HepG2 (cell line): ENCODE data around the gene ZBTB32. TPM values are rescaled to one million over a fixed set of nuclear protein-coding genes. Genes with fewer than 3 reads are reported as not detected.

Experiments used
- CCDC6 ChIP-seq: sonication (generic); formaldehyde crosslinking; IDR thresholded peaks from 2 replicates; pipeline ENCODE4 v1.8.1; 2022; ENCODE audit warnings: mild to moderate bottlenecking, missing genetic modification reagents, moderate library complexity
- HMGA1 ChIP-seq: sonication (generic); formaldehyde crosslinking; conservative IDR thresholded peaks from 2 replicates; pipeline ENCODE4 v1.4.0; 2020; ENCODE audit warnings: missing genetic modification reagents
- KDM2A ChIP-seq: sonication (generic); formaldehyde crosslinking; IDR thresholded peaks from 2 replicates; pipeline ENCODE4 v1.4.0; 2020; ENCODE audit warnings: low read depth, missing genetic modification reagents, borderline replicate concordance
- MTERF4 ChIP-seq: sonication (generic); formaldehyde crosslinking; IDR thresholded peaks from 2 replicates; pipeline ENCODE4 v1.8.0; 2023; ENCODE audit warnings: mild to moderate bottlenecking, missing genetic modification reagents
- PRDM10 ChIP-seq: sonication (generic); formaldehyde crosslinking; IDR thresholded peaks from 2 replicates; pipeline ENCODE4 v1.4.0; 2020; ENCODE audit warnings: low read depth, missing genetic modification reagents
- RNF219 ChIP-seq: sonication (generic); formaldehyde crosslinking; IDR thresholded peaks from 2 replicates; pipeline ENCODE4 v1.5.0; 2020; ENCODE audit warnings: mild to moderate bottlenecking, missing genetic modification reagents
- TEAD2 ChIP-seq: sonication (generic); formaldehyde crosslinking; IDR thresholded peaks from 2 replicates; pipeline ENCODE4 v1.9.0; 2021; ENCODE audit warnings: missing genetic modification reagents
- THAP7 ChIP-seq: sonication (generic); formaldehyde crosslinking; IDR thresholded peaks from 2 replicates; pipeline ENCODE4 v1.8.1; 2023; ENCODE audit warnings: mild to moderate bottlenecking, missing genetic modification reagents
- TP53 ChIP-seq: sonication (generic); formaldehyde crosslinking; conservative IDR thresholded peaks from 2 replicates; pipeline ENCODE4 v1.4.0; 2020; ENCODE audit warnings: missing genetic modification reagents
- ZBTB44 ChIP-seq: sonication (generic); formaldehyde crosslinking; IDR thresholded peaks from 2 replicates; pipeline ENCODE4 v1.4.0; 2020; ENCODE audit warnings: missing genetic modification reagents
- ZFP41 ChIP-seq: sonication (generic); formaldehyde crosslinking; IDR thresholded peaks from 2 replicates; pipeline ENCODE4 v1.4.0; 2020; ENCODE audit warnings: mild to moderate bottlenecking, missing genetic modification reagents, borderline replicate concordance
- ZNF101 ChIP-seq: sonication (generic); formaldehyde crosslinking; IDR thresholded peaks from 2 replicates; pipeline ENCODE4 v1.4.0; 2020; ENCODE audit warnings: mild to moderate bottlenecking, low read depth, missing genetic modification reagents, borderline replicate concordance
- ZNF234 ChIP-seq: sonication (generic); formaldehyde crosslinking; conservative IDR thresholded peaks from 2 replicates; pipeline ENCODE4 v1.5.1; 2020; ENCODE audit warnings: mild to moderate bottlenecking, missing genetic modification reagents
- ZNF33A ChIP-seq: sonication (generic); formaldehyde crosslinking; IDR thresholded peaks from 2 replicates; pipeline ENCODE4 v1.5.1; 2020; ENCODE audit warnings: missing genetic modification reagents, mild to moderate bottlenecking, moderate library complexity, borderline replicate concordance
- ZNF547 ChIP-seq: sonication (generic); formaldehyde crosslinking; IDR thresholded peaks from 2 replicates; pipeline ENCODE4 v1.5.1; 2020; ENCODE audit warnings: mild to moderate bottlenecking, missing genetic modification reagents
- ZNF841 ChIP-seq: sonication (generic); formaldehyde crosslinking; IDR thresholded peaks from 2 replicates; pipeline ENCODE4 v1.8.1; 2023; ENCODE audit warnings: missing genetic modification reagents, borderline replicate concordance
- polyA plus RNA-seq, 8 experiments: library from polyadenylated mRNA; depleted of rRNA in 3 of 8; stranded (reverse) in 7 of 8; unstranded in 1 of 8; fragments of >200 nt; fragmentation: Illumina TruSeq in 4 of 8; extraction: Trizol in 4 of 8; gene quantifications; 2 replicates each; pipeline versions ENCODE4 v1.2.1 to v1.2.3, GENCODE V29; 2011 to 2016; ENCODE audit warnings: low read depth in 4 of 8, missing spikeins in 1 of 8, mixed read lengths in 1 of 8; ENCODE audit not compliant: insufficient read depth in 1 of 8
- total RNA-seq, 5 experiments: library from RNA; depleted of rRNA; stranded (reverse); fragments of >200 nt; fragmentation: Illumina TruSeq; extraction: Trizol; gene quantifications; 2 replicates each; pipeline ENCODE4 v1.2.3, GENCODE V29; 2016; ENCODE audit warnings: low read depth in 1 of 5

Gene ZBTB32
- total and polyA plus RNA-seq, 2 of the 13 experiments (the other 11 are each of a cell fraction or from before 2014, with no cell fraction given), result not detected

GRCh38 chr19:35719402-35720162, 15.2 kb downstream of the ZBTB32 start (continued):
- 0 out of 2 replicates have a peak, but pooled peaks have one; percentile 27 for TF ChIP-seq PRDM10
- no peak for TF ChIP-seq TP53 (CRISPR knock-in tag)
- TF ChIP-seq THAP7, result no peak
- no peak for TF ChIP-seq ZFP41 (CRISPR knock-in tag)
- TF ChIP-seq HMGA1 (CRISPR knock-in tag), result no peak
- no peak for TF ChIP-seq ZNF841
- no peak for TF ChIP-seq ZNF547
- no peak for TF ChIP-seq TEAD2
- TF ChIP-seq MTERF4, result no peak
- no peak for TF ChIP-seq ZNF234 (CRISPR knock-in tag)
- TF ChIP-seq ZNF33A (CRISPR knock-in tag), result no peak
- TF ChIP-seq ZBTB44, result no peak
- 0 out of 2 replicates have a peak, but pooled peaks have one; percentile 20 for TF ChIP-seq KDM2A (CRISPR knock-in tag)
- TF ChIP-seq CCDC6, result no peak
- TF ChIP-seq RNF219 (CRISPR knock-in tag), result no peak
- no peak for TF ChIP-seq ZNF101 (CRISPR knock-in tag)
